GM12878 (cell line): Measurements from ENCODE around the gene MYO15A.

Source experiments
- BACH1 ChIP-seq: fragments of 450-650 bp; IDR thresholded peaks from 2 replicates; pipeline ENCODE4 v1.6.1; 2017; ENCODE audit warnings: mild to moderate bottlenecking, borderline replicate concordance
- BRCA1 ChIP-seq: IDR thresholded peaks from 2 replicates; pipeline ENCODE4 v1.6.1; 2011; ENCODE audit warnings: low read depth, low read length, improper control_type of control experiment
- CTCF ChIP-seq, 3 experiments: IDR thresholded peaks in 2 of 3; conservative IDR thresholded peaks in 1 of 3; 2 replicates each; pipeline ENCODE4 v1.5.1; 2011; ENCODE audit warnings: low read depth in 3 of 3, low read length in 3 of 3, mild to moderate bottlenecking in 3 of 3, control low read depth in 2 of 3, moderate library complexity in 2 of 3, inconsistent platforms in 1 of 3, mixed read lengths in 1 of 3; ENCODE audit not compliant: control insufficient read depth in 2 of 3, insufficient read depth in 1 of 3; ENCODE audit errors: extremely low read depth in 1 of 3
- CUX1 ChIP-seq: IDR thresholded peaks from 2 replicates; pipeline ENCODE4 v1.6.1; 2012; ENCODE audit warnings: improper control_type of control experiment, low read depth, low read length; ENCODE audit not compliant: insufficient replicate concordance
- E4F1 ChIP-seq: fragments of 450-650 bp; IDR thresholded peaks from 2 replicates; pipeline ENCODE4 v1.6.1; 2018; ENCODE audit warnings: borderline replicate concordance, mild to moderate bottlenecking; ENCODE audit not compliant: partially characterized antibody
- MLLT1 ChIP-seq: fragments of 450-650 bp; IDR thresholded peaks from 2 replicates; pipeline ENCODE4 v1.6.1; 2016; ENCODE audit warnings: mild to moderate bottlenecking
- NR2C2 ChIP-seq: IDR thresholded peaks from 2 replicates; pipeline ENCODE4 v1.6.1; 2011; ENCODE audit warnings: borderline replicate concordance, low read depth; ENCODE audit not compliant: control insufficient read depth, insufficient read length
- SMAD1 ChIP-seq: fragments of 450-650 bp; IDR thresholded peaks from 2 replicates; pipeline ENCODE4 v1.6.1; 2018; ENCODE audit warnings: mild to moderate bottlenecking, low read depth; ENCODE audit not compliant: partially characterized antibody
- SMARCA5 ChIP-seq: fragments of 450-650 bp; IDR thresholded peaks from 2 replicates; pipeline ENCODE4 v1.6.1; 2017; ENCODE audit warnings: mild to moderate bottlenecking
- SMC3 ChIP-seq: IDR thresholded peaks from 2 replicates; pipeline ENCODE4 v1.6.1; 2011; ENCODE audit warnings: low read length, improper control_type of control experiment, borderline replicate concordance
- YY1 ChIP-seq: IDR thresholded peaks from 2 replicates; pipeline ENCODE4 v1.6.1; 2011; ENCODE audit warnings: low read depth, mild to moderate bottlenecking, low read length
- ZNF274 ChIP-seq: IDR thresholded peaks from one replicate; pipeline ENCODE4 v1.8.0; 2011; ENCODE audit not compliant: insufficient read length, insufficient read depth

GRCh38 chr17:18158022-18158600 is 49.6 kb downstream of the MYO15A start:
- TF ChIP-seq CTCF (IDR thresholded peaks at IDR 0.05 in 2 of 3, conservative IDR thresholded peaks at IDR 0.05 in 1 of 3; ENCODE audit: control insufficient read depth in 2 of 3, extremely low read depth in 1 of 3, insufficient read depth in 1 of 3, low read depth in 3 of 3, low read length in 3 of 3) (no peak), ZNF274 (no peak), YY1 (no peak), BRCA1 (no peak), SMC3 (no peak), BACH1 (no peak), E4F1 (no peak), CUX1 (no peak), MLLT1 (no peak), SMARCA5 (no peak), NR2C2 (no peak), SMAD1 (no peak)
